Sigmoid colon (tissue), 4 donors: ENCODE results near the gene SAPCD2.

ENCODE experiments used
- EP300 ChIP-seq, 4 donors: sonication (generic); formaldehyde crosslinking; IDR thresholded peaks; one replicate each; pipeline ENCODE4 v1.6.1; 2017; ENCODE audit warnings: antibody characterized with exemption in 4 of 4
- POLR2A ChIP-seq, 2 donors: fragments of 450-650 bp; IDR thresholded peaks; one replicate each; pipeline ENCODE4 v1.6.1; 2016; ENCODE audit warnings: antibody characterized with exemption in 2 of 2, mild to moderate bottlenecking in 2 of 2, moderate library complexity in 2 of 2
- POLR2AphosphoS5 ChIP-seq, 4 donors: sonication (generic); formaldehyde crosslinking; IDR thresholded peaks; one replicate each; pipeline ENCODE4 v1.6.1; 2017; ENCODE audit warnings: antibody characterized with exemption in 4 of 4
- TF ChIP-seq, protein P1 (sequence below), 4 experiments: fragments of 450-650 bp in 3 of 4; fragments of 200-600 bp in 1 of 4; IDR thresholded peaks; one replicate each; pipeline ENCODE4 v1.5.1; 2016 to 2019; ENCODE audit warnings: antibody characterized with exemption in 4 of 4, mild to moderate bottlenecking in 3 of 4, moderate library complexity in 2 of 4

GRCh38 chr9:137110911-137111787 lies 40.8 kb upstream of the SAPCD2 start:
- TF ChIP-seq EP300 (IDR thresholded peaks at IDR 0.05) = no peak
- TF ChIP-seq, protein P1, sequence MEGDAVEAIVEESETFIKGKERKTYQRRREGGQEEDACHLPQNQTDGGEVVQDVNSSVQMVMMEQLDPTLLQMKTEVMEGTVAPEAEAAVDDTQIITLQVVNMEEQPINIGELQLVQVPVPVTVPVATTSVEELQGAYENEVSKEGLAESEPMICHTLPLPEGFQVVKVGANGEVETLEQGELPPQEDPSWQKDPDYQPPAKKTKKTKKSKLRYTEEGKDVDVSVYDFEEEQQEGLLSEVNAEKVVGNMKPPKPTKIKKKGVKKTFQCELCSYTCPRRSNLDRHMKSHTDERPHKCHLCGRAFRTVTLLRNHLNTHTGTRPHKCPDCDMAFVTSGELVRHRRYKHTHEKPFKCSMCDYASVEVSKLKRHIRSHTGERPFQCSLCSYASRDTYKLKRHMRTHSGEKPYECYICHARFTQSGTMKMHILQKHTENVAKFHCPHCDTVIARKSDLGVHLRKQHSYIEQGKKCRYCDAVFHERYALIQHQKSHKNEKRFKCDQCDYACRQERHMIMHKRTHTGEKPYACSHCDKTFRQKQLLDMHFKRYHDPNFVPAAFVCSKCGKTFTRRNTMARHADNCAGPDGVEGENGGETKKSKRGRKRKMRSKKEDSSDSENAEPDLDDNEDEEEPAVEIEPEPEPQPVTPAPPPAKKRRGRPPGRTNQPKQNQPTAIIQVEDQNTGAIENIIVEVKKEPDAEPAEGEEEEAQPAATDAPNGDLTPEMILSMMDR (IDR thresholded peaks at IDR 0.05) = no peak
- no peak for TF ChIP-seq POLR2A (IDR thresholded peaks at IDR 0.05)
- no peak for TF ChIP-seq POLR2AphosphoS5 (IDR thresholded peaks at IDR 0.05)
